GM06990 (cell line): ENCODE results near the gene QPRT.
"Not testable (repeated sequence)": the region's sequence is repeated elsewhere in the genome, so short reads cannot be mapped to it uniquely, and the experiment has no call there.

Source experiments
- DNase-seq: peaks from one replicate; pipeline ENCODE4 v3.0.0-alpha.2; 2011; ENCODE audit not compliant: insufficient read length; ENCODE audit errors: extremely low read depth
- H3K27me3 ChIP-seq: replicated peaks from 2 replicates; pipeline ENCODE4 v1.6.0; 2011; ENCODE audit warnings: low read length; ENCODE audit not compliant: control insufficient read depth, insufficient read depth
- H3K36me3 ChIP-seq: 2 replicates; pipeline ENCODE4 v1.5.1; 2011; ENCODE audit warnings: low read length; ENCODE audit not compliant: control insufficient read depth, insufficient read depth
- H3K4me3 ChIP-seq: replicated peaks from 2 replicates; pipeline ENCODE4 v1.5.1; 2011; ENCODE audit warnings: low read depth, mild to moderate bottlenecking, control low read depth, low read length
- TF ChIP-seq, protein P1 (sequence below): IDR thresholded peaks from 2 replicates; pipeline ENCODE4 v1.5.1; 2011; ENCODE audit warnings: low read length, control low read depth, mild to moderate bottlenecking, inconsistent platforms; ENCODE audit not compliant: insufficient read depth, poor library complexity, severe bottlenecking

QPRT gene

DNA sequence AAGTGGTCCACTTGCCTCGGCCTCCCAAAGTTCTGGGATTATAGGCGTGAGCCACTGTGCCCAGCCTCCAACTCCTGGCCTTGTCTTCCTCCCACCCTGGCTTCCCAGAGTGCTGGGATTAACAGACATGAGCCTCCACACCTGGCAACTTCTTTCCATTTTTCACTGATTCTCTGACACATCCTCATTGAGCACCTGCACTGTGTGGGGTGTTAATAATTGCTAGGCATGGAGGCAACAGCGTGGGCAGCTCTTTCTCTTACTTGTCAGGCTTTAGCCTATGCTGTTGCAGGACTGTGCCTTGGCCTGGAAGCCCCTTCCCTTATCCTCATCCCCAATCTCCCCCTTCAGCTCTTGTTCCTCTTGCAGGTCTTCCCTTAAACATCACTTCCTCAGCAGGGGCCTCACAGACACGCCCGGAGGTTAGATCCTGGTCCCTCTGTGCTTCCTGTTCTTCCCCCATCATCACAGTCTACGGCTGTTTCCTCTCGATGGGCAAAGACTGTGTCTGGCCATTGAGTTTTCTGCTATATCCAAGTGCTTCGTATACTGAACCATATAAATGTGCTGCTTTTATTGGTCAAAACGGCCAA, 7.9 kb downstream of the QPRT start:
- Histone ChIP-seq H3K27me3 (no peaks in the 10 kb centered on the region), H3K36me3 (no peaks in the 10 kb centered on the region; the same call in none of the 2 replicates), H3K4me3 (no peak overlapping the region)
- TF ChIP-seq, protein P1, sequence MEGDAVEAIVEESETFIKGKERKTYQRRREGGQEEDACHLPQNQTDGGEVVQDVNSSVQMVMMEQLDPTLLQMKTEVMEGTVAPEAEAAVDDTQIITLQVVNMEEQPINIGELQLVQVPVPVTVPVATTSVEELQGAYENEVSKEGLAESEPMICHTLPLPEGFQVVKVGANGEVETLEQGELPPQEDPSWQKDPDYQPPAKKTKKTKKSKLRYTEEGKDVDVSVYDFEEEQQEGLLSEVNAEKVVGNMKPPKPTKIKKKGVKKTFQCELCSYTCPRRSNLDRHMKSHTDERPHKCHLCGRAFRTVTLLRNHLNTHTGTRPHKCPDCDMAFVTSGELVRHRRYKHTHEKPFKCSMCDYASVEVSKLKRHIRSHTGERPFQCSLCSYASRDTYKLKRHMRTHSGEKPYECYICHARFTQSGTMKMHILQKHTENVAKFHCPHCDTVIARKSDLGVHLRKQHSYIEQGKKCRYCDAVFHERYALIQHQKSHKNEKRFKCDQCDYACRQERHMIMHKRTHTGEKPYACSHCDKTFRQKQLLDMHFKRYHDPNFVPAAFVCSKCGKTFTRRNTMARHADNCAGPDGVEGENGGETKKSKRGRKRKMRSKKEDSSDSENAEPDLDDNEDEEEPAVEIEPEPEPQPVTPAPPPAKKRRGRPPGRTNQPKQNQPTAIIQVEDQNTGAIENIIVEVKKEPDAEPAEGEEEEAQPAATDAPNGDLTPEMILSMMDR, result no peak
- no peak for DNase-seq

DNA sequence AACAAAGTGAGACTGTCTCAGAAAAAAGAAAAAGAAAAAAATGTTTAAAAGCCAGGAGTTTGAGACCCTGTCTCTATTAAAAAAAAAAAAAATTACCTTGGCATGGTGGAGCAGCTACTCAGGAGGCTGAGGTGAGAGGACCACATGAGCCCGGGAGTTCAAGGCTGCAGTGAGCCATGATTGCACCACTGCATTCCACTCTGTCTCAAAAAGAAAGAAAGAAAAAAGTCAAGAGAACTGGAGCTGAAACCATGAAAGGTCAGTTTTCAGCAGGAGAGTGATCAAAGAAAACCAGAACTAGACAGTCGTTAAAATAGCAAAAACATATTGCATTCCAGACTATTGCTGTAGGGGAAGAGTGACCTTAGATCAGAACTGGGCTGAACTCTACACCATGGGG, 8.8 kb downstream of the QPRT start:
- no peaks in the 10 kb centered on the region; the same call in none of the 2 replicates for H3K36me3 ChIP-seq
- no peak overlapping the region for H3K4me3 ChIP-seq
- TF ChIP-seq, protein P1, result no peak
- no peak for DNase-seq
- H3K27me3 ChIP-seq, result no peaks in the 10 kb centered on the region

DNA sequence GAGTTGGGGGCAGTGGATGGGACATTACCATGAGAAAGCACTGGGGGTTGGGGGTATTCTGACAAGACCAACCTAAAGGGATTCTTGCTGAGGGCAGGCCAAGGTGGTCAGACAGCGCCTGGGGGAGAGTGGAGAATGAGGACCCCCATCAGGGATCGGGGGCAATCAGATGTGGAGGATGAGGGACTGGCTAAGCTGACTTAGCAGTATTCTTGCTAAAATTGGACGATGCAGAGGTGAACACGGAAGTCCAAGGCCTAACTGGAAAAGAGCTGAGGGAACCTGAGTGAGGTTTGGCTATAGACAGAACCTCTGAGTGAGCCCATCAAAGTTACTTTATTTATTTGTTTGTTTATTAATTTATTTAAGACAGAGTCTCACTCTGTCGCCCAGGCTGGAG, 9.2 kb downstream of the QPRT start:
- no peaks in the 10 kb centered on the region; the same call in none of the 2 replicates for H3K36me3 ChIP-seq

DNA sequence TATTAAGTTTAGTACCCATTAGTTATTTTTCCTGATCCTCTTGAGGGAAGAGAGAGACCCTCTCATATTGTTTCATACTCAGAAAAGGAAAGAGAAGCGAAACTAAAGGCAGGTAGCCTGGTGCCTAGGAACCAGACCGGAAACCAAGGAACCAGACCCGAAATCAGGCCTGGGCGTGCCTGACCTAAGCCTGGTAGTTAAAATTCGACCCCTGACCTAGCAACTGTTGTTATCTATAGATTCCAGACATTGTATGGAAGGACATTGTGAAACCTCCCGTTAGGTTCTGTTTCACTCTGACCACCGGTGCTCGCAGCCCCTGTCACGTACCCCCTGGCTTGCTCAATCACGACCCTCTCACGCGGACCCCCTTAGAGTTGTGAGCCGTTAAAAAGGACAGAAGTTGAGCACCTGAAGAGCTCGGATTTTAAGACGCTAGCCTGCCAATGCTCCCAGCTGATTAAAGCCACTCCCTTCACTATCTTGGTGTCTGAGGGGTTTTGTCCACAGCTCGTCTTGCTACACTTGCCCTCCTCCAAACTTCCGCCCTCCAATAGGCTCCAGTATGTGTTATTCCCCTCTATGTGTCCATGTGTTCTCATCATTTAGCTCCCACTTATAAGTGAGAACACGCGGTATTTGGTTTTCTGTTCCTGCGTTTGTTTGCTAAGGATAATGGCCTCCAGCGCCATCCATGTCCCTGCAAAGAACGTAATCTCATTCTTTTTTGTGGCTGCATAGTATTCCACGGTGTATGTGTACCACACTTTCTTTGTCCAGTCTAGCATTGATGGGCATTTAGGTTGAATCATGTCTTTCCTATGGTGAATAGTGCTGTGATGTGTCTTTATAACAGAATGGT, 10.7 kb downstream of the QPRT start:
- H3K4me3 ChIP-seq, DNase-seq, H3K36me3 ChIP-seq, H3K27me3 ChIP-seq: not testable (repeated sequence)

More for the DNA sequence above, 9.2 kb downstream of the QPRT start:
- Histone ChIP-seq H3K4me3 (no peak overlapping the region), H3K27me3 (no peaks in the 10 kb centered on the region)
- TF ChIP-seq, protein P1, result no peak
- no peak for DNase-seq

DNA sequence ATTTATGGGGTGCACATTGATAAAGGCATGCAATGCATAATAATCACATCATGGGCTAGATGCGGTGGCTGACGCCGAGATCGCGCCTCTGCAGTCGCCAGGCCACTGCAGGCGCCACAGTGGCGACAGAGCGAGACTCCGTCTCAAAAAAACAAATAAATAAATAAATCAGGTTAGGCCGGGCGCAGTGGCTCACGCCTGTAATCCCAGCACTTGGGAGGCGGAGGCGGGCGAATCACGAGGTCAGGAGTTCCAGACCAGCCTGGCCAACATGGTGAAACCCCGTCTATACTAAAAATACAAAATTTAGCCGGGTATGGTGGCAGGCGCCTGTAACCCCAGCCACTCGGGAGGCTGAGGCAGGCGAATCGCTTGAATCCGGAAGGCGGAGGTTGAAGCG, 13.6 kb downstream of the QPRT start:
- DNase-seq, H3K4me3 ChIP-seq, H3K27me3 ChIP-seq, H3K36me3 ChIP-seq: not testable (repeated sequence)

DNA sequence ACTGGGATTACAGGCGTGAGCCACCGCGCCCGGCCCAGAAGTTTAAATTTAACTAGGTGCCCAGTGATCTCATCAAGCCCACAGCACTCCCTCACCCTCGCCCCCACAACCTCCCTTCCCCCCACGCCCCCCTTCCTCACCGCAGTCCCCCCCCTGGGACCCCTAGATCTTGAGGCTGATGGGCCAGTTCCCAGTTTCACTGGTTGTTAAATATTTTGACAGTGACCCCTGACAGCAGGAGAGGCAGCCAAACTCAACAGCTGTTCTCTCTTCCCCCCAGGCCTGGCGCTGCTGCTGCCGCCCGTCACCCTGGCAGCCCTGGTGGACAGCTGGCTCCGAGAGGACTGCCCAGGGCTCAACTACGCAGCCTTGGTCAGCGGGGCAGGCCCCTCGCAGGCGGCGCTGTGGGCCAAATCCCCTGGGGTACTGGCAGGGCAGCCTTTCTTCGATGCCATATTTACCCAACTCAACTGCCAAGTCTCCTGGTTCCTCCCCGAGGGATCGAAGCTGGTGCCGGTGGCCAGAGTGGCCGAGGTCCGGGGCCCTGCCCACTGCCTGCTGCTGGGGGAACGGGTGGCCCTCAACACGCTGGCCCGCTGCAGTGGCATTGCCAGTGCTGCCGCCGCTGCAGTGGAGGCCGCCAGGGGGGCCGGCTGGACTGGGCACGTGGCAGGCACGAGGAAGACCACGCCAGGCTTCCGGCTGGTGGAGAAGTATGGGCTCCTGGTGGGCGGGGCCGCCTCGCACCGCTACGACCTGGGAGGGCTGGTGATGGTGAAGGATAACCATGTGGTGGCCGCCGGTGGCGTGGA, 15.6 kb downstream of the QPRT start:
- Histone ChIP-seq H3K27me3 (no peaks in the 10 kb centered on the region), H3K4me3 (no peak overlapping the region), H3K36me3 (no peaks in the 10 kb centered on the region; the same call in 1 of the 2 replicates)
- DNase-seq, result no peak
- TF ChIP-seq, protein P1, result no peak

DNA sequence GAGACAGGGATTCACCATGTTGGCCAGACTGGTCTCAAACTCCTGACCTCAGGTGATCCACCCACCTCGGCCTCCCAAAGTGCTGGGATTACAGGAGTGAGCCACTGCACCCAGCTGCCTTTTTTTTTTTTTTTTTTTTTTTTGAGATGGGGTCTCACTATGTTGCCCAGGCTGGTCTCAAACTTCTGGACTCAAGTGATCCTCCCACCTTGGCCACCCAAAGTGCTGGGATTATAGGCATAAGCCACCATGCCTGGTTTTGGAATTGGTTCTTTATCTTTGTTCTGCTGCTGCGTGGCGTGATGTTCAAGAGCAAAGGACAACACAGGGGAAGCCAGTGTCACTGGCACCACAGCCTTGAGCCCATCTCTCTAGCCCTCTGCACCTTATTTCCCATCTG, 16.7 kb downstream of the QPRT start:
- not testable (repeated sequence) for H3K36me3 ChIP-seq, H3K27me3 ChIP-seq, H3K4me3 ChIP-seq, DNase-seq
